CD14-positive monocyte (primary cell): ENCODE results near the gene CCDC85A. TPM values are rescaled to one million over a fixed set of nuclear protein-coding genes. Genes with fewer than 3 reads are reported as not detected.

ENCODE experiments used
- DNase-seq, 3 donors: peaks; one replicate each; pipeline ENCODE4 v3.0.0-alpha.2; 2011 to 2022
- H2AFZ ChIP-seq: 2 replicates; pipeline ENCODE4 v1.6.0; 2012; ENCODE audit warnings: mild to moderate bottlenecking, low read depth, low read length, inconsistent platforms; ENCODE audit not compliant: insufficient read depth, poor library complexity, severe bottlenecking
- H3K27ac ChIP-seq, 2 donors: 1 replicate in 1 of 2; 2 replicates in 1 of 2; pipeline ENCODE4 v1.5.1; 2012 to 2013; ENCODE audit warnings: low read length in 2 of 2, control low read depth in 1 of 2, inconsistent platforms in 1 of 2, low read depth in 1 of 2, mild to moderate bottlenecking in 1 of 2
- H3K27me3 ChIP-seq, 2 donors: one replicate each; pipeline versions ENCODE4 v1.6.0 to v1.6.1; 2011 to 2013; ENCODE audit warnings: low read length in 2 of 2; ENCODE audit not compliant: control insufficient read depth in 2 of 2, insufficient read depth in 2 of 2
- H3K36me3 ChIP-seq, 2 donors: replicated peaks in 1 of 2; 1 replicate in 1 of 2; 2 replicates in 1 of 2; pipeline versions ENCODE4 v1.5.1 to v1.6.1; 2012 to 2013; ENCODE audit warnings: low read length in 2 of 2, control low read depth in 1 of 2, inconsistent platforms in 1 of 2, mild to moderate bottlenecking in 1 of 2; ENCODE audit not compliant: insufficient read depth in 2 of 2, control insufficient read depth in 1 of 2
- H3K4me1 ChIP-seq, 2 donors: 1 replicate in 1 of 2; 2 replicates in 1 of 2; pipeline versions ENCODE4 v1.5.1 to v1.6.1; 2012 to 2013; ENCODE audit warnings: low read length in 2 of 2, control low read depth in 1 of 2, inconsistent platforms in 1 of 2, mild to moderate bottlenecking in 1 of 2, moderate library complexity in 1 of 2; ENCODE audit not compliant: insufficient read depth in 2 of 2, control insufficient read depth in 1 of 2
- H3K4me2 ChIP-seq: replicated peaks from 2 replicates; pipeline ENCODE3; 2012; ENCODE audit warnings: low read length, moderate library complexity, mild to moderate bottlenecking; ENCODE audit not compliant: poor library complexity, severe bottlenecking; ENCODE audit errors: extremely low read depth
- H3K4me3 ChIP-seq, 3 experiments: fragments of 200-600 bp in 1 of 3; sonication (generic) in 1 of 3; replicated peaks in 1 of 3; 1 replicate in 2 of 3; 2 replicates in 1 of 3; pipeline ENCODE4 v1.5.1; 2011 to 2013; ENCODE audit warnings: low read length in 3 of 3, mild to moderate bottlenecking in 3 of 3, control low read depth in 2 of 3, low read depth in 2 of 3, inconsistent platforms in 1 of 3, moderate library complexity in 1 of 3
- H3K79me2 ChIP-seq: 2 replicates; pipeline ENCODE4 v1.6.0; 2012; ENCODE audit warnings: mild to moderate bottlenecking, control low read depth, inconsistent platforms, low read length, moderate library complexity; ENCODE audit not compliant: insufficient read depth
- H3K9ac ChIP-seq: 2 replicates; pipeline ENCODE4 v1.6.0; 2017; ENCODE audit warnings: low read length, mild to moderate bottlenecking; ENCODE audit not compliant: insufficient read depth, poor library complexity, severe bottlenecking
- H3K9me3 ChIP-seq, 2 donors: replicated peaks in 1 of 2; 1 replicate in 1 of 2; 2 replicates in 1 of 2; pipeline versions ENCODE4 v1.5.1 to v1.6.1; 2012 to 2013; ENCODE audit warnings: low read length in 2 of 2, control low read depth in 1 of 2; ENCODE audit not compliant: control insufficient read depth in 1 of 2, insufficient read depth in 1 of 2
- H4K20me1 ChIP-seq: 2 replicates; pipeline ENCODE4 v1.6.0; 2012; ENCODE audit warnings: mild to moderate bottlenecking, low read length, control low read depth, moderate library complexity; ENCODE audit not compliant: insufficient read depth
- H3K27ac Mint-ChIP-seq, 7 donors: one replicate each; pipeline ENCODE4 v1.8.0; 2020; ENCODE audit warnings: mild to moderate bottlenecking in 7 of 7, mixed read lengths in 7 of 7, moderate library complexity in 6 of 7, inconsistent platforms in 2 of 7
- H3K27me3 Mint-ChIP-seq, 3 donors: one replicate each; pipeline ENCODE4 v1.8.0; 2021 to 2022; ENCODE audit warnings: low read depth in 3 of 3, mild to moderate bottlenecking in 3 of 3, mixed read lengths in 3 of 3, moderate library complexity in 3 of 3, inconsistent platforms in 1 of 3
- H3K36me3 Mint-ChIP-seq, 2 donors: one replicate each; pipeline ENCODE4 v1.8.0; 2020; ENCODE audit warnings: mixed read lengths in 2 of 2, inconsistent platforms in 1 of 2, mild to moderate bottlenecking in 1 of 2
- H3K4me1 Mint-ChIP-seq: one replicate; pipeline ENCODE4 v1.8.0; 2020; ENCODE audit warnings: mild to moderate bottlenecking, mixed read lengths
- H3K4me3 Mint-ChIP-seq, 2 donors: one replicate each; pipeline ENCODE4 v1.8.0; 2020; ENCODE audit warnings: mild to moderate bottlenecking in 2 of 2, mixed read lengths in 2 of 2, moderate library complexity in 1 of 2
- H3K9me3 Mint-ChIP-seq, 7 donors: one replicate each; pipeline ENCODE4 v1.8.0; 2020 to 2022; ENCODE audit warnings: mixed read lengths in 7 of 7, mild to moderate bottlenecking in 6 of 7, moderate library complexity in 6 of 7, inconsistent platforms in 2 of 7
- WGBS: methylation state at CpG from one replicate; pipeline ENCODE4 v1.1.5; 2013; ENCODE audit warnings: missing lambda C conversion rate; ENCODE audit not compliant: insufficient coverage; 5-methylcytosine and 5-hydroxymethylcytosine counted together
- intact Hi-C, 2 donors: fragments of 100-400 bp; cut with micrococcal nuclease; formaldehyde crosslinking; loops; one replicate each; pipeline versions ENCODE4 v1.15.0 to v1.15.1; 2023
- polyA plus RNA-seq, 3 donors: library from polyadenylated mRNA; depleted of rRNA in 1 of 3; unstranded in 2 of 3; stranded (reverse) in 1 of 3; fragments of 300-500 nt in 2 of 3; fragments of >200 nt in 1 of 3; fragmentation: Illumina TruSeq in 2 of 3; gene quantifications; 1 replicate in 2 of 3; 2 replicates in 1 of 3; pipeline ENCODE4 v1.2.3, GENCODE V29; 2012 to 2021
- TF ChIP-seq, protein P1 (sequence below): fragments of 200-600 bp; IDR thresholded peaks from one replicate; pipeline ENCODE4 v1.8.0; 2022; ENCODE audit warnings: antibody characterized with exemption, mild to moderate bottlenecking

CCDC85A gene
- polyA plus RNA-seq, 3 donors = not detected

GRCh38 chr2:56348392-56349210 lies 164.8 kb downstream of the CCDC85A start:
- no CpG with 5 or more reads among the region's 6 CpGs for WGBS
- intact Hi-C loops = no loop called here
- H3K9me3 ChIP-seq = no peaks in the 10 kb centered on the region
- no peaks in the 10 kb centered on the region for H3K4me1 Mint-ChIP-seq
- H3K4me1 ChIP-seq = no peaks in the 10 kb centered on the region
- no peak overlapping the region for H3K4me3 Mint-ChIP-seq
- no peaks in the 10 kb centered on the region for H3K27me3 ChIP-seq
- DNase-seq = no peak
- no peaks in the 10 kb centered on the region for H3K36me3 Mint-ChIP-seq
- no peak overlapping the region for H3K4me2 ChIP-seq
- no peak overlapping the region for H3K27ac Mint-ChIP-seq
- H3K27ac ChIP-seq = no peak overlapping the region
- no peak overlapping the region for H3K9ac ChIP-seq
- H3K79me2 ChIP-seq = no peaks in the 10 kb centered on the region
- no peaks in the 10 kb centered on the region for H4K20me1 ChIP-seq
- H3K4me3 ChIP-seq = no peak overlapping the region
- H2AFZ ChIP-seq = no peak overlapping the region
- H3K27me3 Mint-ChIP-seq = no peaks in the 10 kb centered on the region
- TF ChIP-seq, protein P1, sequence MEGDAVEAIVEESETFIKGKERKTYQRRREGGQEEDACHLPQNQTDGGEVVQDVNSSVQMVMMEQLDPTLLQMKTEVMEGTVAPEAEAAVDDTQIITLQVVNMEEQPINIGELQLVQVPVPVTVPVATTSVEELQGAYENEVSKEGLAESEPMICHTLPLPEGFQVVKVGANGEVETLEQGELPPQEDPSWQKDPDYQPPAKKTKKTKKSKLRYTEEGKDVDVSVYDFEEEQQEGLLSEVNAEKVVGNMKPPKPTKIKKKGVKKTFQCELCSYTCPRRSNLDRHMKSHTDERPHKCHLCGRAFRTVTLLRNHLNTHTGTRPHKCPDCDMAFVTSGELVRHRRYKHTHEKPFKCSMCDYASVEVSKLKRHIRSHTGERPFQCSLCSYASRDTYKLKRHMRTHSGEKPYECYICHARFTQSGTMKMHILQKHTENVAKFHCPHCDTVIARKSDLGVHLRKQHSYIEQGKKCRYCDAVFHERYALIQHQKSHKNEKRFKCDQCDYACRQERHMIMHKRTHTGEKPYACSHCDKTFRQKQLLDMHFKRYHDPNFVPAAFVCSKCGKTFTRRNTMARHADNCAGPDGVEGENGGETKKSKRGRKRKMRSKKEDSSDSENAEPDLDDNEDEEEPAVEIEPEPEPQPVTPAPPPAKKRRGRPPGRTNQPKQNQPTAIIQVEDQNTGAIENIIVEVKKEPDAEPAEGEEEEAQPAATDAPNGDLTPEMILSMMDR = no peak
- no peaks in the 10 kb centered on the region for H3K36me3 ChIP-seq
- peaks cover 0 to 6% (median 0%) of the 10 kb centered on the region in 7 donors for H3K9me3 Mint-ChIP-seq

DNA sequence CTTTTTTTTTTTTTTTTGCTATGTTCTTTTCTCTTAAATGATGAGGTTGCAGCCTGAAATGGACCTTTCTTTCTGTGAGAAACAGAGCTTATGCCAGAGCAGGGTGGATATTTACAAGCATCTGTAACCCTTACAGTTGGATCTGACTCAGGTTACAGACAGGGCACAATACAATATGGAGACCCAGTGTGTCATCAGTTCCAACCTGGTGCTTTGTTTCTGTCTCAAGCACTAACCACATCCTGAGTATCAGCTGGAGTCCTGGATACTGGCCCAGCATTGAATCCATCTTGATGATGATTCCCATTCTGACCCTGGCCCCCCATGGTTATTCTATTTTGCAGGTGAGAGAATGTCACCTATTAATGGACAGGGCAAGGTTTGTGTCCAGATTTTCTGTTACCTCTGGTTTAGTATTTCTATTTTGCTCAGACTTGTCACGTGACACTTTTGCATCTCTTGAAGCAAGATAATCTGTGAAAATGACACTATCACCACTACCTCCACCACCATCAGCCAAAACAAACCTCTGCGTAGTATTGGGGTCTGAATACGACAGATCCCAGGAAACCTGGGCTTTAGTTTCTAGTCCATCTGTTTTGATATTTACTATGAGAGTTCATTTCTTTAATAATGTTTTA lies 174.0 kb downstream of the CCDC85A start:
- TF ChIP-seq, protein P1 = no peak
- Mint-ChIP-seq H3K4me3 (no peak overlapping the region), H3K4me1 (no peaks in the 10 kb centered on the region), H3K9me3 (peaks cover 2 to 10% (median 4%) of the 10 kb centered on the region in 7 donors), H3K36me3 (no peaks in the 10 kb centered on the region), H3K27ac (no peak overlapping the region), H3K27me3 (no peaks in the 10 kb centered on the region)
- no peaks in the 10 kb centered on the region for H3K9me3 ChIP-seq
- H3K36me3 ChIP-seq = no peaks in the 10 kb centered on the region
- H3K27ac ChIP-seq = no peak overlapping the region
- H3K4me1 ChIP-seq = no peaks in the 10 kb centered on the region
- H3K79me2 ChIP-seq = no peaks in the 10 kb centered on the region
- no peaks in the 10 kb centered on the region for H3K27me3 ChIP-seq
- DNase-seq = no peak
- no peak overlapping the region for H3K4me2 ChIP-seq
- H3K4me3 ChIP-seq = no peak overlapping the region
- intact Hi-C loops = no loop called here
- H3K9ac ChIP-seq = no peak overlapping the region
- H4K20me1 ChIP-seq = no peaks in the 10 kb centered on the region
- no peak overlapping the region for H2AFZ ChIP-seq
- WGBS = no CpG with 5 or more reads among the region's 3 CpGs
